ENCODE results near the gene GREB1.

Gene GREB1

GRCh38 chr2:11579867-11580659 is 46.2 kb downstream of the GREB1 start:
- DNase-seq = no peak
- Histone ChIP-seq H3K27ac (no peak overlapping the region), H3K4me3 (ENCODE audit: low read depth, low read length) (no peak overlapping the region)

DNA sequence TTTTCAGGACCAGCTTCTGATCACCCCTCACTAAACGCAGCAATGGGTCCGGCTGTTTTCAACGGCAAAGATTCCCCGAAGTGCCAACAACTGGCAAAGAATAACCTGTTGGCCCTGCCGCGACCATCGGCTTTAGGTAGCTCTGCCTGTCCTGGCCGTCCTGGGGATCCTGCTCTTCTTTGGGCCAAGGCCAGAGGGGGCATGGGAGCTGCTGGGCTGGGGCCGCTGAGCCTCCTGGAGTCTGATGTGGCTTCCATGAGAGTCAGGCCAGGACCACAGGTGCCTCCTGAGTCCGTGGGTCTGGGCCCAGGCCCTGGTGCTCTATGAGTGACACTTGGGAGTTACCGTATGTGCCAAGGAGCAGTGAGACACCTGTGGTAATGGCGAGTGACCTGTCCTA is 46.9 kb downstream of the GREB1 start:
- Histone ChIP-seq H3K36me3 (no peaks in the 10 kb centered on the region), H3K27me3 (ENCODE audit: insufficient read depth, low read depth, severe bottlenecking) (no peaks in the 10 kb centered on the region), H3K4me3 (ENCODE audit: low read depth, low read length) (no peak overlapping the region), H3K27ac (no peak overlapping the region), H3K9me3 (ENCODE audit: severe bottlenecking) (no peaks in the 10 kb centered on the region)
- no peak for DNase-seq
- TF ChIP-seq, protein P1, sequence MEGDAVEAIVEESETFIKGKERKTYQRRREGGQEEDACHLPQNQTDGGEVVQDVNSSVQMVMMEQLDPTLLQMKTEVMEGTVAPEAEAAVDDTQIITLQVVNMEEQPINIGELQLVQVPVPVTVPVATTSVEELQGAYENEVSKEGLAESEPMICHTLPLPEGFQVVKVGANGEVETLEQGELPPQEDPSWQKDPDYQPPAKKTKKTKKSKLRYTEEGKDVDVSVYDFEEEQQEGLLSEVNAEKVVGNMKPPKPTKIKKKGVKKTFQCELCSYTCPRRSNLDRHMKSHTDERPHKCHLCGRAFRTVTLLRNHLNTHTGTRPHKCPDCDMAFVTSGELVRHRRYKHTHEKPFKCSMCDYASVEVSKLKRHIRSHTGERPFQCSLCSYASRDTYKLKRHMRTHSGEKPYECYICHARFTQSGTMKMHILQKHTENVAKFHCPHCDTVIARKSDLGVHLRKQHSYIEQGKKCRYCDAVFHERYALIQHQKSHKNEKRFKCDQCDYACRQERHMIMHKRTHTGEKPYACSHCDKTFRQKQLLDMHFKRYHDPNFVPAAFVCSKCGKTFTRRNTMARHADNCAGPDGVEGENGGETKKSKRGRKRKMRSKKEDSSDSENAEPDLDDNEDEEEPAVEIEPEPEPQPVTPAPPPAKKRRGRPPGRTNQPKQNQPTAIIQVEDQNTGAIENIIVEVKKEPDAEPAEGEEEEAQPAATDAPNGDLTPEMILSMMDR (IDR thresholded peaks at IDR 0.05; ENCODE audit: low read depth, low read length) = no peak

More at GRCh38 chr2:11579867-11580659, 46.2 kb downstream of the GREB1 start:
- H3K9me3 ChIP-seq (ENCODE audit: severe bottlenecking) = no peaks in the 10 kb centered on the region
- H3K27me3 ChIP-seq (ENCODE audit: insufficient read depth, low read depth, severe bottlenecking) = no peaks in the 10 kb centered on the region
- no peaks in the 10 kb centered on the region for H3K36me3 ChIP-seq
- TF ChIP-seq, protein P1 (IDR thresholded peaks at IDR 0.05; ENCODE audit: low read depth, low read length) = no peak

DNA sequence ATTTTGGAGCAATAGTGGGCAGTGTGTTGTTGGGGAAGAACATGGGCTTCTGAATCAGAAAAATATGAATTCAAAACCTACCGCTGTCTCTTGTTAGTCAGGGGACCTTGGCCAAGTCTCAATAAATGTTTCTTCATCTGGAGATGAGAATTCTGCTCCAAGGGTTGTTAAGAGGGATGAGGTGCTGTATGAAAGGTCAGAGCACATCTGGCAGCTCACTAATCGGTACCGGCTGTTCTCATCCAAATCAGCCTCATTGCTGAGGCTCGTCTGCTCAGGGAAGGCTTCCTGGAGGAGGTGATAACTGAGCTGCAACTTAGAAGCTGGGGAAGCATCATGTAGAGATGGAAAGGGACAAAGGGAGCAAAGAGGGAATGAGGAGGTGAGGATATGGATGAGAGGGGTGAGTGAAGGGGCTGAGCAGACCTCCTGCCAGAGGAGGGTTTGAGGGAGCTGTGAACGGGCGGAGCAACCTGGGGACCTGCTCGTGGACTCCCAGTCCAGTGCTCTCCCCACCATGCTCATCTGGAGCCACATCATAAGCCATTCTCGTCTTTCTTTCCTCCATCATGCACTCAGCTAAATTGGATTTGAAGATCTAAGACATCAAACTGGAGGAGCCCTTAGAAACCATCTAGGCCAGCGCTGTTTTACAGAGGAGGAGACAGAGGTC is 47.4 kb downstream of the GREB1 start:
- Histone ChIP-seq H3K27ac (no peak overlapping the region), H3K36me3 (no peaks in the 10 kb centered on the region), H3K4me3 (ENCODE audit: low read depth, low read length) (no peak overlapping the region), H3K27me3 (ENCODE audit: insufficient read depth, low read depth, severe bottlenecking) (no peaks in the 10 kb centered on the region), H3K9me3 (ENCODE audit: severe bottlenecking) (no peaks in the 10 kb centered on the region)
- DNase-seq = no peak
- TF ChIP-seq, protein P1 (IDR thresholded peaks at IDR 0.05; ENCODE audit: low read depth, low read length) = no peak

DNA sequence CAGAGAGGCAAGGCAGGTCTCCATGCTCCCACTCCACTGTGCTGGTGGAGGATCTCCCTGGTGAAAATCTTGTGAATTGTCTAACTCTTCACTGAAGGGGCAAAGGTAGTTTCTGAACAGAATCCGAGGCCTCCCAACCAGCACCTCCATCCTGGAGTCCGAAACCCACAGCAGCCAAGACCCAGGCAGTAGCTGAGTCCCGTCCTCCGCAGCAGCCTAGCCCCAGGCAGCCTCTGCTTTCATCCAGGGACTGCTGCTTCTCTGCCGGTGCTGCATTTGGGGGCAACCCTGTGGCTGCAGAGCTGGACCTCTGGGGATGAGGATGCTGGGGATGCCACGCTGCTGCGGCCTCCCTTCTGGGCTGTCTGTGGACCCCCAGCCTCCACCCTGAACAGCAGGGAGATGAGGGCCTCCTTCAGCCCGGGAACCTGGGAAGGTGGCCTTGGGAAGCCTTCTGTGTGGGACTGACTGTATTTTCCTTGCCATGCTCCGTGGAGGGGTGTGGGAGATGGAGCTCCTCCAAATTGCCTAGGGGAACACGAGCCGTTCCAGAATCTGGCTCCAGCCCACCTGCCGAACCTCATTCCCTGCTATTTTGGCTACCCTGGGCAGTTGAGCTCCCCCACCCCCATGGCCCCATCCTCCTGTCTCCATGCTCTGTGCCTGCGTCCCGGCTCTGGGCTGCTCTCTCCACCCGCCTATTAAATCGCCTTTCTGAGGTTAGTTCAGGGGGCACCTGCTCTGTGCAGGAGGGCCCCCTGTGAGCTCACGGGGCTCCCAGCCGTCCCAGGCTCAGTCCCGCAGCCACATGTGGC is 48.2 kb downstream of the GREB1 start:
- Histone ChIP-seq H3K36me3 (no peaks in the 10 kb centered on the region), H3K27me3 (ENCODE audit: insufficient read depth, low read depth, severe bottlenecking) (no peaks in the 10 kb centered on the region), H3K4me3 (ENCODE audit: low read depth, low read length) (no peak overlapping the region), H3K9me3 (ENCODE audit: severe bottlenecking) (no peaks in the 10 kb centered on the region), H3K27ac (no peak overlapping the region)
- TF ChIP-seq, protein P1 (IDR thresholded peaks at IDR 0.05; ENCODE audit: low read depth, low read length) = no peak
- DNase-seq = no peak

DNA sequence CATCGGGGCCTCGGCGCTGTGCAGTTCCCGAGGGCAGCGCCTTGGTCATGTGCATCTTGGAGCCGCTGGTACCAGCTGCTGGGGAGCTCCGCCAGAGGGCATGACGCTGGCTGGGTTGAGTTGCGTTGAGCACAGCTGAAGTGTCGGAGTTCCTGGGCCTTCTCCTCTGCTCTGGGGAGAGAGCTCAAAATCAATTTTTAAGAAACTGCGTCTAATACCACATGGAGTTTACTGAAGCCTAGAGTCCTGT is 48.7 kb downstream of the GREB1 start:
- Histone ChIP-seq H3K4me3 (ENCODE audit: low read depth, low read length) (no peak overlapping the region), H3K36me3 (no peaks in the 10 kb centered on the region), H3K27ac (no peak overlapping the region), H3K27me3 (ENCODE audit: insufficient read depth, low read depth, severe bottlenecking) (no peaks in the 10 kb centered on the region), H3K9me3 (ENCODE audit: severe bottlenecking) (no peaks in the 10 kb centered on the region)
- DNase-seq = no peak
- TF ChIP-seq, protein P1 (IDR thresholded peaks at IDR 0.05; ENCODE audit: low read depth, low read length) = no peak

Data from WERI-Rb-1 (cell line).